GM12878 (cell line): ENCODE results near the gene NDC1.
"Not testable (repeated sequence)": the region's sequence is repeated elsewhere in the genome, so short reads cannot be mapped to it uniquely, and the experiment has no call there.

Source experiments
- POLR2A ChIP-seq: IDR thresholded peaks from 2 replicates; pipeline ENCODE4 v1.6.1; 2011; ENCODE audit warnings: low read depth, mild to moderate bottlenecking, low read length
- POLR2AphosphoS5 ChIP-seq: IDR thresholded peaks from 2 replicates; pipeline ENCODE4 v1.6.1; 2011; ENCODE audit warnings: mild to moderate bottlenecking, low read length, inconsistent platforms
- RFX5 ChIP-seq: IDR thresholded peaks from 2 replicates; pipeline ENCODE4 v1.6.1; 2011; ENCODE audit warnings: low read depth, low read length, improper control_type of control experiment

GRCh38 chr1:53881853-53882252 lies 43.8 kb upstream of the NDC1 start:
- TF ChIP-seq RFX5, POLR2A, POLR2AphosphoS5: not testable (repeated sequence)
